OCI-LY7 (cell line): ENCODE data around the gene GMEB2. TPM values are rescaled to one million over a fixed set of nuclear protein-coding genes. Genes with fewer than 3 reads are reported as not detected.

Experiments
- BruUV-seq: library from RNA; stranded (reverse); fragments of 400-500 nt; replicated peaks from 2 replicates; lab custom pipeline; 2021; lab: Mats Ljungman, UMichigan
- CTCF ChIA-PET: fragments of 300-600 bp; sonication (Branson Sonifier 250); formaldehyde crosslinking; loops from one replicate; lab custom pipeline; 2022; ENCODE audit warnings: antibody characterized with exemption; ENCODE audit not compliant: unreplicated experiment; lab: Charles Lee
- POLR2A ChIA-PET: fragments of 300-600 bp; sonication (Branson Sonifier 250); formaldehyde crosslinking; loops from one replicate; lab custom pipeline; 2022; ENCODE audit warnings: antibody characterized with exemption; lab: Charles Lee
- DNase-seq: peaks from one replicate; pipeline ENCODE4 v3.0.0-alpha.2; 2015; ENCODE audit warnings: low spot score
- H2AFZ ChIP-seq: fragments of 200-600 bp; sonication (generic), shearing (Covaris generic); 2 replicates; pipeline ENCODE4 v1.6.1; 2014; ENCODE audit warnings: mild to moderate bottlenecking, antibody characterized with exemption, low read length, moderate library complexity
- H3K27ac ChIP-seq: fragments of 200-600 bp; sonication (generic); 2 replicates; pipeline ENCODE4 v1.5.1; 2014; ENCODE audit warnings: mixed run types, low read depth, mild to moderate bottlenecking, moderate library complexity, low read length, inconsistent platforms; ENCODE audit not compliant: poor library complexity, severe bottlenecking
- H3K36me3 ChIP-seq: fragments of 200-600 bp; sonication (generic); 2 replicates; pipeline ENCODE4 v1.6.1; 2014; ENCODE audit warnings: mild to moderate bottlenecking, antibody characterized with exemption, low read length, moderate library complexity, mixed read lengths; ENCODE audit not compliant: insufficient read depth
- H3K4me1 ChIP-seq: fragments of 200-600 bp; sonication (generic); 2 replicates; pipeline ENCODE4 v1.5.1; 2014; ENCODE audit warnings: mild to moderate bottlenecking, low read length; ENCODE audit not compliant: insufficient read depth, poor library complexity, severe bottlenecking
- H3K4me2 ChIP-seq: fragments of 200-600 bp; sonication (generic); 2 replicates; pipeline ENCODE4 v1.6.1; 2014; ENCODE audit warnings: mild to moderate bottlenecking, low read length
- H3K4me3 ChIP-seq: fragments of 200-600 bp; sonication (generic); 2 replicates; pipeline ENCODE4 v1.5.1; 2014; ENCODE audit warnings: mild to moderate bottlenecking, low read depth, low read length; ENCODE audit not compliant: poor library complexity, severe bottlenecking
- H3K79me2 ChIP-seq: fragments of 200-600 bp; sonication (generic); 2 replicates; pipeline ENCODE4 v1.6.1; 2016; ENCODE audit warnings: low read depth, mild to moderate bottlenecking, low read length, moderate library complexity, mixed read lengths; ENCODE audit not compliant: insufficient read depth
- H3K9me2 ChIP-seq: fragments of 200-600 bp; sonication (generic); 2 replicates; pipeline ENCODE4 v1.6.1; 2016; ENCODE audit warnings: mild to moderate bottlenecking, low read length, mixed read lengths; ENCODE audit not compliant: insufficient read depth
- H3K9me3 ChIP-seq: fragments of 200-600 bp; sonication (generic); 2 replicates; pipeline ENCODE4 v1.6.1; 2014; ENCODE audit warnings: mild to moderate bottlenecking, mixed run types, low read length, mixed read lengths
- H4K20me1 ChIP-seq: fragments of 200-600 bp; sonication (generic); 2 replicates; pipeline ENCODE4 v1.6.1; 2014; ENCODE audit warnings: mild to moderate bottlenecking, antibody characterized with exemption, low read length, moderate library complexity, mixed read lengths; ENCODE audit not compliant: insufficient read depth
- EZH2phosphoT487 ChIP-seq: fragments of 200-600 bp; sonication (generic); IDR thresholded peaks from 2 replicates; pipeline ENCODE4 v1.6.1; 2018; ENCODE audit warnings: low read depth, borderline replicate concordance, mild to moderate bottlenecking, mixed run types, antibody characterized with exemption, low read length, moderate library complexity, mixed read lengths
- intact Hi-C: fragments of 100-400 bp; cut with micrococcal nuclease; formaldehyde crosslinking; loops from one replicate; pipeline ENCODE4 v1.10.0; 2022; ENCODE audit not compliant: unreplicated experiment
- total RNA-seq, 2 experiments: library from RNA; depleted of rRNA in 1 of 2; stranded (reverse); fragments of >200 nt in 1 of 2; shearing (Covaris generic) in 1 of 2; gene quantifications; 2 replicates each; pipeline ENCODE4 v1.2.3, GENCODE V29; 2014 to 2022
- TF ChIP-seq, protein P1 (sequence below): fragments of 200-600 bp; sonication (generic); conservative IDR thresholded peaks from 2 replicates; pipeline ENCODE4 v1.5.1; 2014; ENCODE audit warnings: mild to moderate bottlenecking, antibody characterized with exemption, low read length, moderate library complexity, mixed read lengths

Gene GMEB2
- total RNA-seq, 2 experiments from 2014 or later: 15.6 TPM

GRCh38 chr20:63555661-63556381 is 71.1 kb downstream of the GMEB2 start:
- TF ChIP-seq, protein P1, sequence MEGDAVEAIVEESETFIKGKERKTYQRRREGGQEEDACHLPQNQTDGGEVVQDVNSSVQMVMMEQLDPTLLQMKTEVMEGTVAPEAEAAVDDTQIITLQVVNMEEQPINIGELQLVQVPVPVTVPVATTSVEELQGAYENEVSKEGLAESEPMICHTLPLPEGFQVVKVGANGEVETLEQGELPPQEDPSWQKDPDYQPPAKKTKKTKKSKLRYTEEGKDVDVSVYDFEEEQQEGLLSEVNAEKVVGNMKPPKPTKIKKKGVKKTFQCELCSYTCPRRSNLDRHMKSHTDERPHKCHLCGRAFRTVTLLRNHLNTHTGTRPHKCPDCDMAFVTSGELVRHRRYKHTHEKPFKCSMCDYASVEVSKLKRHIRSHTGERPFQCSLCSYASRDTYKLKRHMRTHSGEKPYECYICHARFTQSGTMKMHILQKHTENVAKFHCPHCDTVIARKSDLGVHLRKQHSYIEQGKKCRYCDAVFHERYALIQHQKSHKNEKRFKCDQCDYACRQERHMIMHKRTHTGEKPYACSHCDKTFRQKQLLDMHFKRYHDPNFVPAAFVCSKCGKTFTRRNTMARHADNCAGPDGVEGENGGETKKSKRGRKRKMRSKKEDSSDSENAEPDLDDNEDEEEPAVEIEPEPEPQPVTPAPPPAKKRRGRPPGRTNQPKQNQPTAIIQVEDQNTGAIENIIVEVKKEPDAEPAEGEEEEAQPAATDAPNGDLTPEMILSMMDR: no peak
- no peak for TF ChIP-seq EZH2phosphoT487
- Histone ChIP-seq H3K9me2 (no peaks in the 10 kb centered on the region), H3K79me2 (no peaks in the 10 kb centered on the region), H4K20me1 (no peaks in the 10 kb centered on the region), H2AFZ (no peak overlapping the region), H3K4me3 (no peak overlapping the region), H3K4me2 (no peak overlapping the region), H3K36me3 (no peaks in the 10 kb centered on the region), H3K9me3 (no peaks in the 10 kb centered on the region), H3K27ac (no peak overlapping the region), H3K4me1 (peaks cover 37% of the 10 kb centered on the region)
- ChIA-PET CTCF (no interaction called here), POLR2A (interaction anchor here (1.0 to 1.2 kb wide), 2 partner anchors 18 to 86 kb away, joined by 3 read pairs; partner anchors contain the start of gene HELZ2)
- no TSS peak for BruUV-seq
- no peak for DNase-seq
- intact Hi-C loops: no loop called here

DNA sequence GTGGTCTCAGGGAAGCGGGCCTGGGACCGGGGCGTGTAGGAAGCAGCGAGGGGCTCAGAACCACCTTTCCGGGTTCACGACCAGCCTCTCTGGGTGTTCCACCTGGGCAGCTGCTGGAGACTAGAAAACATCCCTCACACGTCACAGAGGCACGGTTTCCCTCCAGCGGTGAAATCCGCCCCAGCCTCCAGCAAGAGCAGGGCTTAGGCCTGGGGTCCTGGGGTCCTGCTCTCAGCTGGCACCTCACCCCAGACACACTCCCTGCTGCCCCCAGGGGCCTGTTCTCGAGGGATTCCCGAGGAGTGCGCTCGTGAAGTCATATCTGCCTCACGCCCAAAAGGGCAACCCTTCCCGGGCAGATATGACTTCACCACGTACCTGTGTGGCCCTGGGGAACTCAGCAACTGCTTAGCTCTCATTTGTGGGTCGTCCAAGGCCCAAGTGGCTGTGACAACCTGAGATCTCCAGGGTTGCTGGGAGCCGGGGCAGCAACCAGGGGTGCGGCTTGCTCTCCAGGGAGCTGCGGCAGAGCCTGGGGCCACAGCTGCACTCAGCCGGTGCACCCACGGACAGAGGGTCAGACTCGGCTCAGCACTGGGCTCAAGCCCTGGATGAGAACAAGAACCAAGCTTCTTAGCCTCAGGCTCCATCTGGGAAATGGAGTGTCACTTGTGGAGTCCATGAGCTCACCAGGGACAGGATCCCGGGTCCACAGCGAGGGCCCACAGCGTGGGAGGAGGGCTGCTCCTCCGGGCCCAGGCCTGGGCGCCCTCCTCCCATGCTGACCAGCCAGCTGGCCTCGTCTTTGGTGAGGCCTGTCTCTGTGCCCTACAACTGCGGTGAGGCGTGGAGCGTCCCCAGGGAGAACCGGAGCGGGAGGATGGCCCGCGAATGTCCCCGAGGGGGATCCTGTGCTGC is 72.3 kb downstream of the GMEB2 start:
- no peaks in the 10 kb centered on the region for H3K9me2 ChIP-seq
- BruUV-seq: no TSS peak
- no peaks in the 10 kb centered on the region for H3K9me3 ChIP-seq
- no peaks in the 10 kb centered on the region for H4K20me1 ChIP-seq
- POLR2A ChIA-PET: interaction anchor here (1.0 kb wide), 1 partner anchor 87 kb away, joined by 3 read pairs; no protein-coding TSS in a partner anchor
- no peaks in the 10 kb centered on the region for H3K36me3 ChIP-seq
- peak overlapping the region; percentile 71 for H3K4me3 ChIP-seq
- CTCF ChIA-PET: interaction anchor here (0.5 kb wide), 1 partner anchor 88 kb away, joined by 4 read pairs; no protein-coding TSS in a partner anchor
- no peaks in the 10 kb centered on the region for H3K79me2 ChIP-seq
- TF ChIP-seq, protein P1: no peak
- TF ChIP-seq EZH2phosphoT487: no peak
- H3K4me1 ChIP-seq: peaks cover 38% of the 10 kb centered on the region
- intact Hi-C loops: loop anchor here (5.0 kb wide), 1 partner anchor 73 kb away; the partner anchor contains the start of gene GMEB2
- H3K27ac ChIP-seq: no peak overlapping the region
- peak; percentile 43 for DNase-seq
- H3K4me2 ChIP-seq: peak overlapping the region; percentile 92
- no peak overlapping the region for H2AFZ ChIP-seq
